Activated naive CD4-positive, alpha-beta T cell treated with Interleukin-2 at 50 U/mL for 16 hours (primary cell): ENCODE data around the gene NTN1.

Source experiments
- DNase-seq: peaks from one replicate; pipeline ENCODE4 v3.0.0-alpha.2; 2020

Gene NTN1

DNA sequence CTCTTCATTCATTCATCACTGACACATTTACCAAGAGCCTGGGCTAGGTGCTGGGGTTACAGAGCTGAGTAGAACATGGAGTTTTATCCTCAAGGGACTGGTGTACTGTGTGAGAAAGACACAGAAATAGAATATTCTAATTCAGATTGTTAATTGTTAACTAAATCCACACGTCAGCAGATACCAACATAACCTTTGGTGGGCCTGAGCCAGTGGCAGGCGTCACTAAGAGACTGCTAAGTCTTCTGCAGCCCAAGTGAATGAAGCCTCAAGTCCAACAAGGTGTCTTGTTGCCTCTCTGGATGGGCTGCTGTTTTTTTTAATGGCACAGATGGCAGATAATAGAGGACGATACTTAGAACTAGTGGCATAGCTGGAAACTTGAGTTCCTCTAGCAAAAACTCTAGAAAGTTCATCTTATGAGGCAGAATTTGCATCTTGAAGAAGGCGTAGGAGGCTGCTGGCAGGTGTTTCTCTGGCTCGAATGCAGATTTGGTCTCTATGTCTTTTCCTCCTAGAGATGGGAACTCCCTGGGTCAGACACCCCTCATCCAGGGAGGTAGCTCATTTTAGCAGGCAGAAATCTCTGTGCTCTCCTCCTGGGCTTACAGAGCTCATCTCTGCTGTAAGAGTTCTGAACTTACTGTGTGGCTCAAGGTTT is 179.5 kb downstream of the NTN1 start:
- DNase-seq, result no peak

DNA sequence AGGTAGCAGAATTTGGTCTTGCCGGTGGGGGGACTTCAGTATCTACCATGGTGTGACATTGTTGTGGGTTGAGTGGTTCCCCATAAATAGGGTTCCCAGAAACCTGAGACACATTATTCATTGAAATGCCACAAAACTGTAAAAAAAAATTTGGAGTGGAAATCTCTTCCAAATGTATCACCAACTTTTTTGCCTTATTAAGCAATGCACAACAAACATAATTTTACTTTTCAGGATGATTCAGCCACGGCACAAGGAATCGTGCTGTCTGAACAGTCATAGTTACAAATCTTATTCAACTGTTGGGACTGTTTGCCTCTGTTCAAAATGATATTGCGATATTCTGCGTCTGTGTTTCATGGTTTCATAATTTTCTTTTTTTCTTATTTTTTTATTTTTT is 181.2 kb downstream of the NTN1 start:
- DNase-seq, result no peak

DNA sequence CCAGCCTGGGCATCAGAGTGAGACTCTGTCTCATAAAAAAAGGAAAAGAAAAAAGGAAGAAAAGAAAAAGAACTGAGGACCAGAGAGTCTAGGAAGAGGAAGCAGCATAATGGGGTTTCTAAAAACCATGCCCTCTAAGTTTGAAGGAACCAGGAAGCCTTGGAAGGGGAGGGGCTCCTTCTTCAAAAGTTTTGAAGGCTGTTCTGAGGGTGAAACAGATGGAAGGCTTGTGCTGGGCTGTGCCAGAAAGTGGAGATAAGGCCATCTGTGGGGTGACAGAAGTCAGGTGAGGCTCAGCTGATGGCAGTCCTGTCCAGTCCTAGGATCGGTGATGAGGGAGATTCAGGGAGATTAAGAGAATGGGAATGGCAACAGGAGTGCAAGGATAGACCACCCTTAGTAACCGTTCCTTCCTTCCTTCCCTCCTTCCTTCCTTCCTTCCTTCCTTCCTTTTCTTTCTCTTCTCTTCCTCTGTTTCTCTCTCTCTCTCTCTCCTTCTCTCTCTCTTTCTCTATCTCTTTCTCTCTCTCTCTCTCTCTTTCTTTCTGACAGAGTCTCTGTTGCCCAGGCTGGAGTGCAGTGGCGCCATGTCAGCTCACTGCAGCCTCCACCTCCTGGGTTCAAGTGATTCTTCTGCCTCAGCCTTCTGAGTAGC is 182.6 kb downstream of the NTN1 start:
- DNase-seq, result no peak

GRCh38 chr17:9204637-9205329 is 183.5 kb downstream of the NTN1 start:
- DNase-seq, result no peak

DNA sequence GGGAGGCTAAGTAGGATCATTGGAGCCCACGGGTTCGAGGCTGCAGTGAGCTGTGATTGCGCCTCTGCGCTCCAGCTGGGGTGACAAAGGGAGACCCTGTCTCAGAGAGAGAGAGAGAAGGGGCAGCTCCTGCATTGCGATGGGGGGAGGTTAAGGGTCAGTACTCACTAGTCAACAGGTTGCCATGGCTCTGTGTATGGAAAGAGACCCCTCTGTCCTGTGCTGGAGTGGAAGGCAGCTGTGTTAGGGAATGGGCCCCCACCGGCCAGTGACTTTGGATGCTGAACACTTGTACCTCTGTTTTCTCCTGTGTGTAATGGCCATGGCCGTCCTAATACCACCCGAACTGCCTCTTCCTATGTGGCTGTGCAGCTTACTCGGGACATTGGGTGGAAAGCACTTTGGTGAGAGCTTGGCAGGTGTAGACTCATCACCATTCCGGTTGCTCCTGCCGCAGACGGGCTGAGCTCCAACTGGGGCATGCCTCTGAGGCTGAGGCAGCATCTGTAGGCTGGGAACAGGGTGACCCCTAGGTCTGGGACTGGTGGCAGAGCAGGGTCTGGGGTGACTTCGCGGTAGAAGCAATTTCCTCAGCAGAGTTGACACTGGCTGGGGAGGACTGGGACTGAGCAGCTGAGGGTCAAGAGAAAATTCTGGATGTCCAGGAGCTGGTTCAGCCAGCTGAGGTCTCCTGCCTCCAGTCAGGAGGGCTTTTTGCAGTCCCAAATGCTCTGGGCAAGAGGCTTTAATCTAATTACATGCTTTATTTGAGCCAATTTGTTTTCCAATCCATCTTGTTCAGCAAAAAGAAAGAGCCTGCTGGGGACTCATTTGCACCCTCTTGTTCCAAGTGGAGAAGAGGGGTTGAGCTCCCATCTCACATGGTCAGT is 184.5 kb downstream of the NTN1 start:
- no peak for DNase-seq

DNA sequence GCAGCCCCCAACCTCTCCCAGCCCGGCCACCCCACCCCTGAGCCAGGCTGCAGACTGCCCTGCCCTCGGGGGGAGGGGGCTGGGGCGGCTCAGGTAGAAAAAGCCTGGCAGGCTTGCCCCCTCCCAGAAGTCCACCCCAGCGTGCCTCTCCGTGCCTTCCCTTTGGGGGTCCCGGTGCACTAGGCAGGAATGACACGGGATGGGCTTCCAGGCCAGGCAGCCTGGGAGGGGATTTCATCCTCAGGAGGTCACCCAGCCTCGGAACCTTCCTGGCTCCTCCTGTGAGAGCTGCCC is 185.0 kb downstream of the NTN1 start:
- no peak for DNase-seq

GRCh38 chr17:9206741-9207332 is 185.5 kb downstream of the NTN1 start:
- DNase-seq, result no peak

- DNase-seq, result no peak
These were observed 187.2 kb downstream of the NTN1 start for GRCh38 chr17:9208381-9209105.

DNA sequence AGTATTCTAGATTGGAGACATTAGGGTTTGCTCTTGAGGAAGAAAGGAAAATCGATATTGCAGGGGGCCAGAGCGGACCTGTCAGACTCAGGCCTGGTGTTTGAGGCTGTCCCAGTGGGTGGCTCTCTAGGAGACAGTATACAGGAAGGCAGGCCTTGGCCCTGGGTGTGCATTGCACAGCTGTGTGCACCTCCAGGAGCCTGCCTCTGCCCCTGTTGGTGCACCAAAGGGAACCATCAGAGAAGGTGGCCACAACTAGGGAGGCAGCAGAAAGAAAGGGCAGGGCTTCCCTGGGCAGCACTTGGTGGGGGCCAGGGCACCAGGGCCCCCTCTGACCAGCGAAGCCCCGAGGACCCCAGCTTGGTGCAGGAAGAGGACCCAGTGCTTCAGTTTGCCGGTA is 188.0 kb downstream of the NTN1 start:
- no peak for DNase-seq

DNA sequence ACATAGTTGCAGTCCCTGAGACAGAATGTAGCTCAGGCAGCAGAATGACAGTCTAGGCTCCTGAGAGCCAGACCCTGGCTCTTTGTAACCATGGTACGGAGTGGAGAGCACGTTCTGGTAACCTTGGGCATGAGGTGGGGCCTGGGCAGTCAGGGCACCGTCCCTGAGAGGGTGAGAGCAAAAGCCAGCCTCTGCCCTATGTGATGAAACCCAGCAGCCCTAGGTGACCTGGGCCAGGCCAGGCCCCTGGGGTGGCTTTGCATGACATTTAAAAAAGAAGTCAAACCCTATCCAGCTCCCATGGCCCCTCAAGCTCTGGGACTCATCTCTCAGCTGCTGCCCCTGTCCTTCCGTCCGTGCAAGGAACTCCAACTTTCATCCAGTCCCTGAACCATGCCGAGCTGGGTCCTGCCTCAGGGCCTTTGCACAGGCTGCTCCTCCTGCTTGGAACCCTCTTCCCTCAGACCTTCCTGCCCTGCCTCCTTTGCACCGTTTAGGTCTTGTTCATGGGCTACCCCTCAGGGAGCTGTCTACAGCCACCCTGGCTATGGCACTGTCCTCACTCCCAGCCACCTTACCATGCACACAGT is 188.6 kb downstream of the NTN1 start:
- no peak for DNase-seq

DNA sequence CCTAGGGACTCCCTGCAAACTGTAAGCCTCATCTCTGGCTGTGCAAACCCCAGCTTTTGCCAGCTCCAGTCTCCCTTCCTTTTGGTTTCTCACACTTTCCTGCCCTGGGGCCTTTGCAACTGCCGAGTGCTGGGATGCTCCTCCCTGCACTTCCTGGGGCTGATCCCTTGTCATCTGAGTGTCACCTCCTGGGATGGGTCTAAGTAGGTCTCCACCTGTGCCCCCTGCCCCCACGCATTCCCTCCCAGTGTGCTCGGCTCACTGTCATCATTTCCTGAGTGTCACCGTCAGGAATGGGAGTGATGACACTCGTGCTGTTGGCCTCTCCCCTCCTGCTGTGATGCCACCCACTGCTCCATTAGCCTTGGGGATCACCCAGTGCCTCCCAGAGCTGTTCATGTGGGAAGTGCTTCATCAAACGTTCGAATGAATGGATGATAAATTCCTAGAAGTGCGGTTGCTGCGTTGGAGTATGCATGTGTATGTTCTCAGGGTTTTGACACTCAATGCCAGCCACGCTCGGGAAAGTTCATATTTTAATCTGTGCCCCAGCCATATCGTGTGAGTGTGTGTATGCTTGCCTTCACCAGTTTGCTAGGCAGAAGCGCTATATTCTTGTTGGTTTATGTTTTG is 189.9 kb downstream of the NTN1 start:
- no peak for DNase-seq

GRCh38 chr17:9212376-9213302 is 191.3 kb downstream of the NTN1 start:
- DNase-seq, result no peak

DNA sequence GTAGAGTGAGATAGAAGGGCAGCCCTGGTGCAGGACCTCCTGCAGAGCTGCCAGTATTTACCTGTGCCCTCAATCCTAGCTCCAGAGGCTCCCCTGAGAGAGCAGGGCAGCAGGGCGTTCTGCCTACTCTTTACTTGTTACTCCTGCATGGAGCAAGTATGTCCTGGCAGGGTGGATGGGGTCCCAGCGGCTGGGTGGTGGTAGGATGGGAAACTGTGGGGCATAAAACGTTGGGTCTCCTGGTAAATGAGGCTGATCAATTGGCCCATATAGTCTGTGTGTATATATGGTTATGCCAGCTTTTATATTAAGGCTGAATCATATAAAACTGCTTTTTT is 192.0 kb downstream of the NTN1 start:
- no peak for DNase-seq

- DNase-seq, result no peak
These were observed 194.2 kb downstream of the NTN1 start for GRCh38 chr17:9215465-9215864.

- DNase-seq, result no peak
These were observed 196.1 kb downstream of the NTN1 start for GRCh38 chr17:9217151-9218056.

- no peak for DNase-seq
These were observed 196.8 kb downstream of the NTN1 start for GRCh38 chr17:9218064-9218635.

GRCh38 chr17:9218911-9219310 is 197.6 kb downstream of the NTN1 start:
- no peak for DNase-seq

- no peak for DNase-seq
These were observed 198.5 kb downstream of the NTN1 start for GRCh38 chr17:9219631-9220397.
